Thymus (tissue), 2 donors: ENCODE results near the gene CBLL1. TPM values are rescaled to one million over a fixed set of nuclear protein-coding genes. Genes with fewer than 3 reads are reported as not detected.

Experiments
- polyA plus RNA-seq: library from polyadenylated mRNA; stranded (reverse); fragments of 200-250 nt; gene quantifications from one replicate; pipeline ENCODE4 v1.2.3, GENCODE V29; 2013
- total RNA-seq: library from RNA; stranded (reverse); fragments of 120-200 nt; gene quantifications from one replicate; pipeline ENCODE4 v1.2.4, GENCODE V29; 2013
- donor health status: healthy.

Gene CBLL1
- total and polyA plus RNA-seq, 2 donors = 13.3 to 15.3 TPM

Other genes with a start within 250 kb of the CBLL1 start
- gene COG5, start 180.2 kb upstream of the CBLL1 start, total RNA-seq = 25.2 TPM
- gene COG5, start 180.2 kb upstream of the CBLL1 start, polyA plus RNA-seq = 8.7 TPM
- gene DUS4L, start 180.2 kb upstream of the CBLL1 start, total RNA-seq = 7.6 TPM
- 7.8 TPM for gene DUS4L, start 180.2 kb upstream of the CBLL1 start, polyA plus RNA-seq
- gene BCAP29, start 163.9 kb upstream of the CBLL1 start, total RNA-seq = 22.2 TPM
- 25.4 TPM for gene BCAP29, start 163.9 kb upstream of the CBLL1 start, polyA plus RNA-seq
- 0.14 TPM for gene SLC26A4, start 83.3 kb upstream of the CBLL1 start, total RNA-seq
- gene SLC26A4, start 83.3 kb upstream of the CBLL1 start, polyA plus RNA-seq = 0.39 TPM
- 0.09 TPM for gene SLC26A3, start 59.1 kb downstream of the CBLL1 start, total RNA-seq
- gene SLC26A3, start 59.1 kb downstream of the CBLL1 start, polyA plus RNA-seq = 0.11 TPM
- 42.4 TPM for gene DLD, start 147.0 kb downstream of the CBLL1 start, total RNA-seq
- 44.2 TPM for gene DLD, start 147.0 kb downstream of the CBLL1 start, polyA plus RNA-seq